HEK293 (cell line): Measurements from ENCODE around the gene TSNAX.

Source experiments
- EGR2 ChIP-seq: fragments of 450-650 bp; formaldehyde crosslinking; IDR thresholded peaks from 2 replicates; pipeline ENCODE4 v1.5.1; 2016; ENCODE audit warnings: low read depth, missing biosample characterization, missing genetic modification characterization
- HIC1 ChIP-seq: fragments of 450-650 bp; formaldehyde crosslinking; IDR thresholded peaks from 2 replicates; pipeline ENCODE4 v1.5.1; 2016; ENCODE audit warnings: missing biosample characterization, missing genetic modification characterization
- HOXC10 ChIP-seq: sonication (generic); formaldehyde crosslinking; IDR thresholded peaks from 2 replicates; pipeline ENCODE4 v1.8.1; 2023; ENCODE audit warnings: mild to moderate bottlenecking, missing genetic modification reagents
- KLF10 ChIP-seq: fragments of 450-650 bp; IDR thresholded peaks from 2 replicates; pipeline ENCODE4 v1.5.1; 2018; ENCODE audit warnings: missing biosample characterization, mild to moderate bottlenecking, missing genetic modification characterization
- KLF9 ChIP-seq: fragments of 450-650 bp; formaldehyde crosslinking; IDR thresholded peaks from 2 replicates; pipeline ENCODE4 v1.5.1; 2016; ENCODE audit warnings: missing biosample characterization, missing genetic modification characterization, low read depth
- PATZ1 ChIP-seq: fragments of 450-650 bp; formaldehyde crosslinking; IDR thresholded peaks from 2 replicates; pipeline ENCODE4 v1.5.1; 2016; ENCODE audit warnings: missing biosample characterization, missing genetic modification characterization
- PRDM1 ChIP-seq: fragments of 450-650 bp; formaldehyde crosslinking; IDR thresholded peaks from 2 replicates; pipeline ENCODE4; 2016; ENCODE audit warnings: missing biosample characterization, missing genetic modification characterization
- ZEB2 ChIP-seq: fragments of 450-650 bp; formaldehyde crosslinking; IDR thresholded peaks from 2 replicates; pipeline ENCODE4 v1.5.1; 2016; ENCODE audit warnings: missing biosample characterization, missing genetic modification characterization
- ZFHX2 ChIP-seq: fragments of 450-650 bp; formaldehyde crosslinking; conservative IDR thresholded peaks from 2 replicates; pipeline ENCODE4 v1.5.1; 2016; ENCODE audit warnings: missing biosample characterization, missing genetic modification characterization
- ZNF174 ChIP-seq: fragments of 450-650 bp; formaldehyde crosslinking; IDR thresholded peaks from 2 replicates; pipeline ENCODE4 v1.5.0; 2017; ENCODE audit warnings: missing biosample characterization, mild to moderate bottlenecking, missing genetic modification characterization
- ZNF416 ChIP-seq: fragments of 450-650 bp; formaldehyde crosslinking; IDR thresholded peaks from 2 replicates; pipeline ENCODE4 v1.5.1; 2016; ENCODE audit warnings: missing biosample characterization, missing genetic modification characterization
- ZNF585B ChIP-seq: fragments of 450-650 bp; formaldehyde crosslinking; IDR thresholded peaks from 2 replicates; pipeline ENCODE4 v1.5.1; 2016; ENCODE audit warnings: missing biosample characterization, missing genetic modification characterization
- ZNF624 ChIP-seq: fragments of 450-650 bp; formaldehyde crosslinking; IDR thresholded peaks from 2 replicates; pipeline ENCODE4 v1.5.1; 2017; ENCODE audit warnings: missing biosample characterization, missing genetic modification characterization
- ZNF654 ChIP-seq: fragments of 450-650 bp; formaldehyde crosslinking; IDR thresholded peaks from 2 replicates; pipeline ENCODE4 v1.5.1; 2016; ENCODE audit warnings: low read depth, missing biosample characterization, missing genetic modification characterization
- ZNF792 ChIP-seq: fragments of 450-650 bp; formaldehyde crosslinking; IDR thresholded peaks from 2 replicates; pipeline ENCODE4 v1.5.1; 2016; ENCODE audit warnings: missing biosample characterization, missing genetic modification characterization
- ZNF837 ChIP-seq: fragments of 450-650 bp; formaldehyde crosslinking; IDR thresholded peaks from 2 replicates; pipeline ENCODE4 v1.5.1; 2016; ENCODE audit warnings: missing biosample characterization, missing genetic modification characterization
- TF ChIP-seq, protein P1 (sequence below): fragments of 450-650 bp; formaldehyde crosslinking; IDR thresholded peaks from 2 replicates; pipeline ENCODE4 v1.5.1; 2016; ENCODE audit warnings: missing biosample characterization, missing genetic modification characterization, borderline replicate concordance
- TF ChIP-seq, protein P2 (sequence below): IDR thresholded peaks from 2 replicates; pipeline ENCODE4 v1.6.1; 2011; ENCODE audit warnings: mild to moderate bottlenecking, low read depth, low read length, borderline replicate concordance
- TF ChIP-seq, protein P3 (sequence below): fragments of 450-650 bp; formaldehyde crosslinking; IDR thresholded peaks from 2 replicates; pipeline ENCODE4 v1.5.1; 2016; ENCODE audit warnings: missing biosample characterization, missing genetic modification characterization
- TF ChIP-seq, protein P4 (sequence below): fragments of 450-650 bp; formaldehyde crosslinking; IDR thresholded peaks from 2 replicates; pipeline ENCODE4 v1.5.1; 2017; ENCODE audit warnings: missing biosample characterization, mild to moderate bottlenecking, missing genetic modification characterization, moderate library complexity
- TF ChIP-seq, protein P5 (sequence below): fragments of 450-650 bp; formaldehyde crosslinking; IDR thresholded peaks from 2 replicates; pipeline ENCODE4 v1.5.1; 2016; ENCODE audit warnings: missing biosample characterization, missing genetic modification characterization
- TF ChIP-seq, protein P6 (sequence below): fragments of 450-650 bp; formaldehyde crosslinking; IDR thresholded peaks from 2 replicates; pipeline ENCODE4 v1.5.1; 2016; ENCODE audit warnings: missing biosample characterization, missing genetic modification characterization
- TF ChIP-seq, protein P7 (sequence below): fragments of 450-650 bp; formaldehyde crosslinking; IDR thresholded peaks from 2 replicates; pipeline ENCODE4 v1.5.1; 2016; ENCODE audit warnings: missing biosample characterization, missing genetic modification characterization

Gene TSNAX

GRCh38 chr1:231528172-231529029 is at the start of gene TSNAX (continued):
- peak; percentile 81 for TF ChIP-seq PATZ1
- TF ChIP-seq, protein P1, sequence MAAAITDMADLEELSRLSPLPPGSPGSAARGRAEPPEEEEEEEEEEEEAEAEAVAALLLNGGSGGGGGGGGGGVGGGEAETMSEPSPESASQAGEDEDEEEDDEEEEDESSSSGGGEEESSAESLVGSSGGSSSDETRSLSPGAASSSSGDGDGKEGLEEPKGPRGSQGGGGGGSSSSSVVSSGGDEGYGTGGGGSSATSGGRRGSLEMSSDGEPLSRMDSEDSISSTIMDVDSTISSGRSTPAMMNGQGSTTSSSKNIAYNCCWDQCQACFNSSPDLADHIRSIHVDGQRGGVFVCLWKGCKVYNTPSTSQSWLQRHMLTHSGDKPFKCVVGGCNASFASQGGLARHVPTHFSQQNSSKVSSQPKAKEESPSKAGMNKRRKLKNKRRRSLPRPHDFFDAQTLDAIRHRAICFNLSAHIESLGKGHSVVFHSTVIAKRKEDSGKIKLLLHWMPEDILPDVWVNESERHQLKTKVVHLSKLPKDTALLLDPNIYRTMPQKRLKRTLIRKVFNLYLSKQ (tag by site-specific recombination): no peak
- peak; percentile 72 for TF ChIP-seq ZFHX2 (tag by site-specific recombination)
- TF ChIP-seq KLF10 (tag by site-specific recombination): peak; percentile 87
- TF ChIP-seq ZNF174 (tag by site-specific recombination): no peak
- TF ChIP-seq EGR2 (tag by site-specific recombination): peak; percentile 60; the same call in 1 of the 2 replicates
- no peak for TF ChIP-seq ZNF792
- TF ChIP-seq, protein P2, sequence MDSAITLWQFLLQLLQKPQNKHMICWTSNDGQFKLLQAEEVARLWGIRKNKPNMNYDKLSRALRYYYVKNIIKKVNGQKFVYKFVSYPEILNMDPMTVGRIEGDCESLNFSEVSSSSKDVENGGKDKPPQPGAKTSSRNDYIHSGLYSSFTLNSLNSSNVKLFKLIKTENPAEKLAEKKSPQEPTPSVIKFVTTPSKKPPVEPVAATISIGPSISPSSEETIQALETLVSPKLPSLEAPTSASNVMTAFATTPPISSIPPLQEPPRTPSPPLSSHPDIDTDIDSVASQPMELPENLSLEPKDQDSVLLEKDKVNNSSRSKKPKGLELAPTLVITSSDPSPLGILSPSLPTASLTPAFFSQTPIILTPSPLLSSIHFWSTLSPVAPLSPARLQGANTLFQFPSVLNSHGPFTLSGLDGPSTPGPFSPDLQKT: peak; percentile 81; the same call in 1 of the 2 replicates
- TF ChIP-seq, protein P3, sequence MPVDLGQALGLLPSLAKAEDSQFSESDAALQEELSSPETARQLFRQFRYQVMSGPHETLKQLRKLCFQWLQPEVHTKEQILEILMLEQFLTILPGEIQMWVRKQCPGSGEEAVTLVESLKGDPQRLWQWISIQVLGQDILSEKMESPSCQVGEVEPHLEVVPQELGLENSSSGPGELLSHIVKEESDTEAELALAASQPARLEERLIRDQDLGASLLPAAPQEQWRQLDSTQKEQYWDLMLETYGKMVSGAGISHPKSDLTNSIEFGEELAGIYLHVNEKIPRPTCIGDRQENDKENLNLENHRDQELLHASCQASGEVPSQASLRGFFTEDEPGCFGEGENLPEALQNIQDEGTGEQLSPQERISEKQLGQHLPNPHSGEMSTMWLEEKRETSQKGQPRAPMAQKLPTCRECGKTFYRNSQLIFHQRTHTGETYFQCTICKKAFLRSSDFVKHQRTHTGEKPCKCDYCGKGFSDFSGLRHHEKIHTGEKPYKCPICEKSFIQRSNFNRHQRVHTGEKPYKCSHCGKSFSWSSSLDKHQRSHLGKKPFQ: no peak
- TF ChIP-seq ZEB2: peak; percentile 97
- TF ChIP-seq, protein P4, sequence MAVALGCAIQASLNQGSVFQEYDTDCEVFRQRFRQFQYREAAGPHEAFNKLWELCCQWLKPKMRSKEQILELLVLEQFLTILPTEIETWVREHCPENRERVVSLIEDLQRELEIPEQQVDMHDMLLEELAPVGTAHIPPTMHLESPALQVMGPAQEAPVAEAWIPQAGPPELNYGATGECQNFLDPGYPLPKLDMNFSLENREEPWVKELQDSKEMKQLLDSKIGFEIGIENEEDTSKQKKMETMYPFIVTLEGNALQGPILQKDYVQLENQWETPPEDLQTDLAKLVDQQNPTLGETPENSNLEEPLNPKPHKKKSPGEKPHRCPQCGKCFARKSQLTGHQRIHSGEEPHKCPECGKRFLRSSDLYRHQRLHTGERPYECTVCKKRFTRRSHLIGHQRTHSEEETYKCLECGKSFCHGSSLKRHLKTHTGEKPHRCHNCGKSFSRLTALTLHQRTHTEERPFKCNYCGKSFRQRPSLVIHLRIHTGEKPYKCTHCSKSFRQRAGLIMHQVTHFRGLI (tag by site-specific recombination): peak; percentile 55; the same call in 1 of the 2 replicates
- TF ChIP-seq HIC1 (tag by site-specific recombination): no peak
- TF ChIP-seq, protein P5, sequence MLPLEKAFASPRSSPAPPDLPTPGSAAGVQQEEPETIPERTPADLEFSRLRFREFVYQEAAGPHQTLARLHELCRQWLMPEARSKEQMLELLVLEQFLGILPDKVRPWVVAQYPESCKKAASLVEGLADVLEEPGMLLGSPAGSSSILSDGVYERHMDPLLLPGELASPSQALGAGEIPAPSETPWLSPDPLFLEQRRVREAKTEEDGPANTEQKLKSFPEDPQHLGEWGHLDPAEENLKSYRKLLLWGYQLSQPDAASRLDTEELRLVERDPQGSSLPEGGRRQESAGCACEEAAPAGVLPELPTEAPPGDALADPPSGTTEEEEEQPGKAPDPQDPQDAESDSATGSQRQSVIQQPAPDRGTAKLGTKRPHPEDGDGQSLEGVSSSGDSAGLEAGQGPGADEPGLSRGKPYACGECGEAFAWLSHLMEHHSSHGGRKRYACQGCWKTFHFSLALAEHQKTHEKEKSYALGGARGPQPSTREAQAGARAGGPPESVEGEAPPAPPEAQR: peak; percentile 97
- no peak; the same call in 1 of the 2 replicates for TF ChIP-seq KLF9 (tag by site-specific recombination)
- TF ChIP-seq, protein P6, sequence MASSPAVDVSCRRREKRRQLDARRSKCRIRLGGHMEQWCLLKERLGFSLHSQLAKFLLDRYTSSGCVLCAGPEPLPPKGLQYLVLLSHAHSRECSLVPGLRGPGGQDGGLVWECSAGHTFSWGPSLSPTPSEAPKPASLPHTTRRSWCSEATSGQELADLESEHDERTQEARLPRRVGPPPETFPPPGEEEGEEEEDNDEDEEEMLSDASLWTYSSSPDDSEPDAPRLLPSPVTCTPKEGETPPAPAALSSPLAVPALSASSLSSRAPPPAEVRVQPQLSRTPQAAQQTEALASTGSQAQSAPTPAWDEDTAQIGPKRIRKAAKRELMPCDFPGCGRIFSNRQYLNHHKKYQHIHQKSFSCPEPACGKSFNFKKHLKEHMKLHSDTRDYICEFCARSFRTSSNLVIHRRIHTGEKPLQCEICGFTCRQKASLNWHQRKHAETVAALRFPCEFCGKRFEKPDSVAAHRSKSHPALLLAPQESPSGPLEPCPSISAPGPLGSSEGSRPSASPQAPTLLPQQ (tag by site-specific recombination): peak; percentile 93
- no peak for TF ChIP-seq ZNF654
- TF ChIP-seq, protein P7, sequence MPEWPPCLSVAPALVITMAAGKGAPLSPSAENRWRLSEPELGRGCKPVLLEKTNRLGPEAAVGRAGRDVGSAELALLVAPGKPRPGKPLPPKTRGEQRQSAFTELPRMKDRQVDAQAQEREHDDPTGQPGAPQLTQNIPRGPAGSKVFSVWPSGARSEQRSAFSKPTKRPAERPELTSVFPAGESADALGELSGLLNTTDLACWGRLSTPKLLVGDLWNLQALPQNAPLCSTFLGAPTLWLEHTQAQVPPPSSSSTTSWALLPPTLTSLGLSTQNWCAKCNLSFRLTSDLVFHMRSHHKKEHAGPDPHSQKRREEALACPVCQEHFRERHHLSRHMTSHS (tag by site-specific recombination): no peak
- TF ChIP-seq ZNF416 (tag by site-specific recombination): no peak
- TF ChIP-seq PRDM1 (tag by site-specific recombination): peak; percentile 5; the same call in 1 of the 2 replicates
- no peak for TF ChIP-seq ZNF837 (tag by site-specific recombination)
- TF ChIP-seq ZNF585B: no peak
- no peak for TF ChIP-seq HOXC10 (CRISPR knock-in tag)
- TF ChIP-seq ZNF624 (tag by site-specific recombination): no peak
